ENCODE data around the gene SLC25A27.

SLC25A27 gene

DNA sequence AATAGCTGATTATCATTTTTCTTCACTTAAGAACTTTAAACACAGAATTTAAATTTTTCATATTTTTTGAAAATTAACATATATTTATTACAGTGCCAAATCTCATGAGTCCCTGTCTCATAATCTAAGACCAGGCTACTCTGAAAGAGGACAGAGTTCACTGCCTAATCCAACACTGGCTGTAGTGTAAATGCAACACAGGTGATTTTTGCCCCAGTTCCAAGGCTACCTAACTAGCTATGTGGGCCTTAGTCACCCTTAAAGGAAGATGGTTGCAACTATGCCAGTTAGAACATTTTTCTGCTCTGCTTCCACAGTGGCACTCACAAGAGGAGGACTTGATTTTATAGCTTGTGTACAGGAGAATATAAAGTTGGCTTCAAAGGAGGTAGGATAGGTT is 4.9 kb downstream of the SLC25A27 start:
- no peak overlapping the region for H3K27ac ChIP-seq (ENCODE audit: low read depth, low read length)
- H3K4me2 ChIP-seq (ENCODE audit: low read depth, low read length, poor library complexity, severe bottlenecking): no peak overlapping the region
- H3K9ac ChIP-seq (ENCODE audit: low read length): no peak overlapping the region
- H3K79me2 ChIP-seq (ENCODE audit: insufficient read depth, low read length): peaks cover 72% of the 10 kb centered on the region
- H3K27me3 ChIP-seq (ENCODE audit: low read length): no peaks in the 10 kb centered on the region
- TF ChIP-seq, protein P1, sequence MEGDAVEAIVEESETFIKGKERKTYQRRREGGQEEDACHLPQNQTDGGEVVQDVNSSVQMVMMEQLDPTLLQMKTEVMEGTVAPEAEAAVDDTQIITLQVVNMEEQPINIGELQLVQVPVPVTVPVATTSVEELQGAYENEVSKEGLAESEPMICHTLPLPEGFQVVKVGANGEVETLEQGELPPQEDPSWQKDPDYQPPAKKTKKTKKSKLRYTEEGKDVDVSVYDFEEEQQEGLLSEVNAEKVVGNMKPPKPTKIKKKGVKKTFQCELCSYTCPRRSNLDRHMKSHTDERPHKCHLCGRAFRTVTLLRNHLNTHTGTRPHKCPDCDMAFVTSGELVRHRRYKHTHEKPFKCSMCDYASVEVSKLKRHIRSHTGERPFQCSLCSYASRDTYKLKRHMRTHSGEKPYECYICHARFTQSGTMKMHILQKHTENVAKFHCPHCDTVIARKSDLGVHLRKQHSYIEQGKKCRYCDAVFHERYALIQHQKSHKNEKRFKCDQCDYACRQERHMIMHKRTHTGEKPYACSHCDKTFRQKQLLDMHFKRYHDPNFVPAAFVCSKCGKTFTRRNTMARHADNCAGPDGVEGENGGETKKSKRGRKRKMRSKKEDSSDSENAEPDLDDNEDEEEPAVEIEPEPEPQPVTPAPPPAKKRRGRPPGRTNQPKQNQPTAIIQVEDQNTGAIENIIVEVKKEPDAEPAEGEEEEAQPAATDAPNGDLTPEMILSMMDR (IDR thresholded peaks at IDR 0.05; ENCODE audit: insufficient read depth, low read length, poor library complexity, severe bottlenecking): no peak
- TF ChIP-seq EZH2phosphoT487 (conservative IDR thresholded peaks at IDR 0.05; ENCODE audit: low read length): no peak
- no peaks in the 10 kb centered on the region for H4K20me1 ChIP-seq (ENCODE audit: low read depth, low read length)
- H3K9me2 ChIP-seq (replicated peaks; ENCODE audit: insufficient read depth, low read length): no peaks in the 10 kb centered on the region
- peaks cover 31% of the 10 kb centered on the region for H3F3A ChIP-seq (ENCODE audit: insufficient read depth)
- H2AFZ ChIP-seq (ENCODE audit: low read depth, low read length, severe bottlenecking): no peak overlapping the region
- H3K9me3 ChIP-seq (ENCODE audit: insufficient read depth, low read length): no peaks in the 10 kb centered on the region
- peaks cover 66% of the 10 kb centered on the region for H3K36me3 ChIP-seq (ENCODE audit: low read length)
- no peak overlapping the region for H3K4me3 ChIP-seq (ENCODE audit: insufficient read depth, low read length, poor library complexity, severe bottlenecking)

DNA sequence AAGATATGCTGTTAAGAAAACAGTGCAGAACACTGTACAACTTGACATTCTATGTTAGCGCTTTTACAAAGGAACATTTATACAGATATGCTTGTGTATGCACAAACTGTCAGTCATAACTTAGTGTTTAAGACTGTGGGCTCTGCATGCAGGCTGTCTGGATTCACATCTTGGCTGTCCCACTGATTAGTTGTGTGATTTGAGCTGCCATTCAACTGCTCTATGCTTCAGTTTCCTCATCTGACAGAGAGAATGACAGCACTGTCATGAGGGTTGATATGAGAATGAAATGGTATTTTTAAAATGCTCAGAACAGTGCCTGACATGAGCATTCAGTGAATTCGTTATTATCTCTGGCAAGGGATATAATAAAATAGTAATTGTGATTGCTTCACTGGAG is 8.7 kb downstream of the SLC25A27 start:
- Histone ChIP-seq H3K4me3 (ENCODE audit: insufficient read depth, low read length, poor library complexity, severe bottlenecking) (no peak overlapping the region), H3K4me2 (ENCODE audit: low read depth, low read length, poor library complexity, severe bottlenecking) (no peak overlapping the region), H3K27me3 (ENCODE audit: low read length) (no peaks in the 10 kb centered on the region), H4K20me1 (ENCODE audit: low read depth, low read length) (no peaks in the 10 kb centered on the region; the same call in 1 of the 2 replicates), H2AFZ (ENCODE audit: low read depth, low read length, severe bottlenecking) (no peak overlapping the region), H3K79me2 (ENCODE audit: insufficient read depth, low read length) (peaks cover 39% of the 10 kb centered on the region), H3K36me3 (ENCODE audit: low read length) (peaks cover 90% of the 10 kb centered on the region), H3K27ac (ENCODE audit: low read depth, low read length) (no peak overlapping the region), H3K9me2 (replicated peaks; ENCODE audit: insufficient read depth, low read length) (no peaks in the 10 kb centered on the region), H3K9ac (ENCODE audit: low read length) (no peak overlapping the region), H3F3A (ENCODE audit: insufficient read depth) (peaks cover 31% of the 10 kb centered on the region), H3K9me3 (ENCODE audit: insufficient read depth, low read length) (no peaks in the 10 kb centered on the region)
- TF ChIP-seq, protein P1 (IDR thresholded peaks at IDR 0.05; ENCODE audit: insufficient read depth, low read length, poor library complexity, severe bottlenecking): no peak
- TF ChIP-seq EZH2phosphoT487 (conservative IDR thresholded peaks at IDR 0.05; ENCODE audit: low read length): no peak

DNA sequence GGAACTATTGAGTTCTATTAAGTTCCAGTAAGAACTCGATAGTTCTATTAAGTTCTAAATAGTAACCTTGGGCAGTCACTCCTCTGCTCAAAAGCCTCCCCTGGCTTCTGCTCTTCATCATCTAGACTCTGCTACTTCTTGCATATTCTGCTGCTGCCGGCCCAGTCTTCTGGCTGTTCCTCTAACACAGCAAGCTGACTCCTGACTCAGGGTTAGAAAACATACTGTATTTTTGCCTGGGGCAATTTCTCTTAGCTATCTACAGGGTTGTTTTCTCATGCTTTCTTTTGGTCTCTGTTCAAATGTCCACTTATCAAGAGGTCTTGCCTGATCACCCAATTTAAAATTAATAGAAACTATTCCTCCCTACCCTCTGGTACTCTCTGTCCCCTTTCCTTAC is 14.6 kb downstream of the SLC25A27 start:
- Histone ChIP-seq H4K20me1 (ENCODE audit: low read depth, low read length) (no peaks in the 10 kb centered on the region; the same call in 1 of the 2 replicates), H3K4me3 (ENCODE audit: insufficient read depth, low read length, poor library complexity, severe bottlenecking) (no peak overlapping the region), H3K36me3 (ENCODE audit: low read length) (peaks cover 92% of the 10 kb centered on the region), H3K79me2 (ENCODE audit: insufficient read depth, low read length) (peaks cover 6% of the 10 kb centered on the region), H3F3A (ENCODE audit: insufficient read depth) (peaks cover 14% of the 10 kb centered on the region; the same call in 1 of the 2 replicates), H3K4me2 (ENCODE audit: low read depth, low read length, poor library complexity, severe bottlenecking) (no peak overlapping the region), H3K9ac (ENCODE audit: low read length) (no peak overlapping the region), H3K27ac (ENCODE audit: low read depth, low read length) (no peak overlapping the region), H3K9me2 (replicated peaks; ENCODE audit: insufficient read depth, low read length) (no peaks in the 10 kb centered on the region), H3K27me3 (ENCODE audit: low read length) (no peaks in the 10 kb centered on the region), H2AFZ (ENCODE audit: low read depth, low read length, severe bottlenecking) (no peak overlapping the region), H3K9me3 (ENCODE audit: insufficient read depth, low read length) (no peaks in the 10 kb centered on the region)
- no peak for TF ChIP-seq EZH2phosphoT487 (conservative IDR thresholded peaks at IDR 0.05; ENCODE audit: low read length)
- TF ChIP-seq, protein P1 (IDR thresholded peaks at IDR 0.05; ENCODE audit: insufficient read depth, low read length, poor library complexity, severe bottlenecking): no peak

Measured in SU-DHL-6 (cell line).